RWPE2 (cell line): ENCODE data around the gene IL1RL2.

ENCODE experiments used
- ATAC-seq: fragments of 200-7000 bp; cut with Tn5 transposase; 3 replicates; pipeline ENCODE4 v1.9.1; 2021; ENCODE audit warnings: low read depth
- DNase-seq: peaks from one replicate; pipeline ENCODE4 v3.0.0-alpha.2; 2020; ENCODE audit warnings: low spot score
- H3K27ac ChIP-seq: fragments of 450-650 bp; 2 replicates; pipeline ENCODE4 v1.5.1; 2017; ENCODE audit warnings: mild to moderate bottlenecking; ENCODE audit not compliant: poor library complexity, severe bottlenecking
- H3K27me3 ChIP-seq: fragments of 250-450 bp; sonication (Bioruptor Pico); 2 replicates; pipeline ENCODE4 v1.5.1; 2021; ENCODE audit warnings: mild to moderate bottlenecking, moderate library complexity; ENCODE audit not compliant: insufficient read depth, poor library complexity, severe bottlenecking
- H3K36me3 ChIP-seq: fragments of 250-450 bp; sonication (Bioruptor Pico); 2 replicates; pipeline ENCODE4 v1.5.1; 2020; ENCODE audit warnings: low read depth, mild to moderate bottlenecking, moderate library complexity
- H3K4me1 ChIP-seq: fragments of 250-450 bp; sonication (Bioruptor Pico); 2 replicates; pipeline ENCODE4 v1.5.1; 2021; ENCODE audit warnings: mild to moderate bottlenecking, moderate library complexity; ENCODE audit not compliant: insufficient read depth, poor library complexity, severe bottlenecking
- H3K4me3 ChIP-seq: fragments of 250-450 bp; sonication (Bioruptor Pico); 2 replicates; pipeline ENCODE4 v1.5.1; 2021; ENCODE audit warnings: mild to moderate bottlenecking, moderate library complexity; ENCODE audit not compliant: severe bottlenecking
- H3K9me3 ChIP-seq: fragments of 250-450 bp; sonication (Bioruptor Pico); 2 replicates; pipeline ENCODE4 v1.5.1; 2021; ENCODE audit warnings: mild to moderate bottlenecking, moderate library complexity; ENCODE audit not compliant: severe bottlenecking
- TF ChIP-seq, protein P1 (sequence below): fragments of 450-650 bp; IDR thresholded peaks from one replicate; pipeline ENCODE4 v1.5.1; 2017; ENCODE audit warnings: mild to moderate bottlenecking, moderate library complexity; ENCODE audit not compliant: poor library complexity, severe bottlenecking

Gene IL1RL2

DNA sequence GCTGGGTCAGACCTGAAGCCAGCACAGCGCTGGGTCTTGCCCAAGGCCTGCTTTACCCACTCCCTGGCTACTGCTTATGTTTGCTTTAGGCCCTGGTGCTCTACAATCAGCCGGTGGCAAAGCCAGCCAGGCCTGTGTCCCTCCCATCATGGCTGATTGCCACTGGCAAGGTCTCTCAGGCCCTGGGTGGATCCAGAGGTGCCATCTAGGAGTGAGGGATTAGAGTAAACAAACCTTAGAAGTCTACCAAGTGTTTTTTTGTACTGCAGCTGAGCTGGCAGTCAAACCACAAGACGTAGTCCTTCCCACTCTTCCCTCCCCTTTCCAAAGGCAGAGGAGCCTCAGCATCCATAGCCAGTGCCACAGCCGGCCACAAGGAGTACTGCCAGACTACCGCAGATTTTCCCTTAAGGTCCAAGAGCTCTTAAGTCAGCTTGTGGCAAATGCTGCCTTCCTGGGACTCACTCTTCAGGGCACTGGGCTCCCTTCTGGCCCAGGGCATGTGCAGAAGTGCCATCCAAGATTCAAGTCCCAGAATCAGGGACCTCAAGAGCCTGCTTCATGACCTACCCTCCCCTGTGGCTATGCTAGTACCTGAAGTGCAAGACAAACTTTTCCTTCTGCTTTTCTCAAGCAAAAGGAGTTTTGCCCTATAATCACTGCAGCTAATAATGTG, 20.0 kb downstream of the IL1RL2 start:
- Histone ChIP-seq H3K4me1 (no peaks in the 10 kb centered on the region), H3K36me3 (no peaks in the 10 kb centered on the region), H3K4me3 (no peak overlapping the region), H3K9me3 (peaks cover 2% of the 10 kb centered on the region), H3K27me3 (no peaks in the 10 kb centered on the region), H3K27ac (no peak overlapping the region)
- ATAC-seq (no peak), DNase-seq (no peak)
- TF ChIP-seq, protein P1, sequence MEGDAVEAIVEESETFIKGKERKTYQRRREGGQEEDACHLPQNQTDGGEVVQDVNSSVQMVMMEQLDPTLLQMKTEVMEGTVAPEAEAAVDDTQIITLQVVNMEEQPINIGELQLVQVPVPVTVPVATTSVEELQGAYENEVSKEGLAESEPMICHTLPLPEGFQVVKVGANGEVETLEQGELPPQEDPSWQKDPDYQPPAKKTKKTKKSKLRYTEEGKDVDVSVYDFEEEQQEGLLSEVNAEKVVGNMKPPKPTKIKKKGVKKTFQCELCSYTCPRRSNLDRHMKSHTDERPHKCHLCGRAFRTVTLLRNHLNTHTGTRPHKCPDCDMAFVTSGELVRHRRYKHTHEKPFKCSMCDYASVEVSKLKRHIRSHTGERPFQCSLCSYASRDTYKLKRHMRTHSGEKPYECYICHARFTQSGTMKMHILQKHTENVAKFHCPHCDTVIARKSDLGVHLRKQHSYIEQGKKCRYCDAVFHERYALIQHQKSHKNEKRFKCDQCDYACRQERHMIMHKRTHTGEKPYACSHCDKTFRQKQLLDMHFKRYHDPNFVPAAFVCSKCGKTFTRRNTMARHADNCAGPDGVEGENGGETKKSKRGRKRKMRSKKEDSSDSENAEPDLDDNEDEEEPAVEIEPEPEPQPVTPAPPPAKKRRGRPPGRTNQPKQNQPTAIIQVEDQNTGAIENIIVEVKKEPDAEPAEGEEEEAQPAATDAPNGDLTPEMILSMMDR = no peak

DNA sequence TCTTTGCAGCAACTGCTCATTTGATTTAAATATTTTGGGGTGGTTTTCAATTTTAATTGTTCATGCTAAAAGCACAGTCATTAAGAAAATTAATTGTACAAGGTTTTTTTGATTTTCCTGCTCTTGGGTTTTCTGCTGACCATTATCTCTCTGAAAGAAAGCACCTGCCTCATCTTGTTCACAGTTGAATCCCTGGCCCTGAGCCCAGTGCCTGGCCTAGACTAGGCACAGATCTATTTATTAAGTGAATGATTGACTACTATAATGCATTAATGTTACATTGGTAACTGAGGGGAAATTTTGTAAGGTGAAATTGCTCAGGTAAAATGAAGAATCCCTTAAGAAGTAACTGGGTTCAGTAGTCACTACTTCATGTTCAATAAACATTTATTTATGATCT, 22.0 kb downstream of the IL1RL2 start:
- no peaks in the 10 kb centered on the region for H3K4me1 ChIP-seq
- DNase-seq = no peak
- H3K36me3 ChIP-seq = no peaks in the 10 kb centered on the region
- no peak overlapping the region for H3K27ac ChIP-seq
- TF ChIP-seq, protein P1 = no peak
- H3K9me3 ChIP-seq = peaks cover 2% of the 10 kb centered on the region
- no peak overlapping the region for H3K4me3 ChIP-seq
- H3K27me3 ChIP-seq = no peaks in the 10 kb centered on the region
- no peak for ATAC-seq

DNA sequence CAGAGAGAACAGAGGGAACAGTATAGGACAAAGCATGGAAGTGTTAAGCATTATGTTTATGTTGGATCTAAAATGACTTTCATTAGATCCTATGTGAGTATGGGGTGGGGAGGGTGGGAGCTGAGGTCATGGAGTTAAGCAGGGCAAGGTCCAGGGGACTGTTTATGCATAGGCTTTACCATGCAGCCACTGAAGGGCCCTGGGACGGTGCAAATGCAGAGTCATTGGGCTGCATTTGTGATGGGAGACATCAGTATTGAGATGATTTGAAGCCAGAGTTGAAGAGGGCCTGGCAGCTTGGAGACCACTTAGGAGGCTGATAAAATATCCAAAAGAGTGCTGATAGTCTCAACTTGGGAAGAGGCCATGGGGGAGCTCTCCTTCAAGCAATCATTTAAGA, 22.7 kb downstream of the IL1RL2 start:
- no peak for ATAC-seq
- Histone ChIP-seq H3K36me3 (no peaks in the 10 kb centered on the region), H3K4me3 (no peak overlapping the region), H3K4me1 (no peaks in the 10 kb centered on the region), H3K27ac (no peak overlapping the region), H3K9me3 (peaks cover 2% of the 10 kb centered on the region), H3K27me3 (no peaks in the 10 kb centered on the region)
- no peak for DNase-seq
- TF ChIP-seq, protein P1 = no peak

DNA sequence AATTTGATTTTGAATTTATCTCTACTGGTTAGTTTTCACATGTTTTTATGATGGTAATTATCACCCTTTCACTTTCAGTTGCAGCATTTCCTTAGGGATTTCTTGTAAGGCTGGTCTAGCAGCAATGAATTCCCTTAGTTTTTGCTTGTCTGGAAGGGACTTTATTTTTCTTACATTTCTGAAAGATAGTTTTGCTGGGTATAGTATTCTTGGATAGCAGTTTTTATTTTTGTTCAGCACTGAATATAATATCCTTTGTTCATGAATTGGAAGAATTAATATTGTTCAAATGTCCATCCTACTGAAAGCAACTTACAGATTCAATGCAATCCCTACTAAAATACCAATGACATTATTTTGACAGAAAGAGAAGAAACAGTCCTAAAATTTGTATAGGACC, 30.2 kb downstream of the IL1RL2 start:
- Histone ChIP-seq H3K27ac (no peak overlapping the region), H3K4me1 (no peaks in the 10 kb centered on the region), H3K36me3 (no peaks in the 10 kb centered on the region), H3K27me3 (no peaks in the 10 kb centered on the region), H3K4me3 (no peak overlapping the region), H3K9me3 (peaks cover 10% of the 10 kb centered on the region)
- no peak for ATAC-seq
- TF ChIP-seq, protein P1 = no peak
- DNase-seq = no peak
